ENCODE measurements around the gene ARHGAP45. TPM values are rescaled to one million over a fixed set of nuclear protein-coding genes. Genes with fewer than 3 reads are reported as not detected.
A peak's percentile ranks its signal among the peaks of the same experiment; 100 is the strongest.

The ARHGAP45 gene
- total RNA-seq, 4 donors from 2014 or later: 17.8 to 28.3 (median 21.2) TPM

- H3K4me3 ChIP-seq: no peak overlapping the region
- 57% methylated on average over 23 of the region's 37 CpGs for WGBS
- DNase-seq (ENCODE audit: extremely low spot score): no peak
- peaks cover 20 to 46% (median 35%) of the 10 kb centered on the region in 4 donors for H3K4me1 ChIP-seq
- peaks cover 7 to 42% (median 28%) of the 10 kb centered on the region in 4 donors for H3K27me3 ChIP-seq
- peaks cover 0 to 6% (median 0%) of the 10 kb centered on the region in 4 donors for H3K36me3 ChIP-seq
- TF ChIP-seq, protein P1, sequence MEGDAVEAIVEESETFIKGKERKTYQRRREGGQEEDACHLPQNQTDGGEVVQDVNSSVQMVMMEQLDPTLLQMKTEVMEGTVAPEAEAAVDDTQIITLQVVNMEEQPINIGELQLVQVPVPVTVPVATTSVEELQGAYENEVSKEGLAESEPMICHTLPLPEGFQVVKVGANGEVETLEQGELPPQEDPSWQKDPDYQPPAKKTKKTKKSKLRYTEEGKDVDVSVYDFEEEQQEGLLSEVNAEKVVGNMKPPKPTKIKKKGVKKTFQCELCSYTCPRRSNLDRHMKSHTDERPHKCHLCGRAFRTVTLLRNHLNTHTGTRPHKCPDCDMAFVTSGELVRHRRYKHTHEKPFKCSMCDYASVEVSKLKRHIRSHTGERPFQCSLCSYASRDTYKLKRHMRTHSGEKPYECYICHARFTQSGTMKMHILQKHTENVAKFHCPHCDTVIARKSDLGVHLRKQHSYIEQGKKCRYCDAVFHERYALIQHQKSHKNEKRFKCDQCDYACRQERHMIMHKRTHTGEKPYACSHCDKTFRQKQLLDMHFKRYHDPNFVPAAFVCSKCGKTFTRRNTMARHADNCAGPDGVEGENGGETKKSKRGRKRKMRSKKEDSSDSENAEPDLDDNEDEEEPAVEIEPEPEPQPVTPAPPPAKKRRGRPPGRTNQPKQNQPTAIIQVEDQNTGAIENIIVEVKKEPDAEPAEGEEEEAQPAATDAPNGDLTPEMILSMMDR (IDR thresholded peaks at IDR 0.05): no peak
- TF ChIP-seq POLR2A (IDR thresholded peaks at IDR 0.05; ENCODE audit: low read depth): no peak
- no peak for TF ChIP-seq POLR2AphosphoS5 (IDR thresholded peaks at IDR 0.05)
- TF ChIP-seq EP300 (IDR thresholded peaks at IDR 0.05): no peak
- H3K27ac ChIP-seq (replicated peaks in 1 of 4): no peak overlapping the region
- intact Hi-C loops (cut with DNase I): no loop called here
- peaks cover 0 to 17% (median 13%) of the 10 kb centered on the region in 4 donors for H3K9me3 ChIP-seq
Measured at GRCh38 chr19:1063030-1063908, 3.7 kb upstream of the ARHGAP45 start.

GRCh38 chr19:1063909-1064660 lies 2.9 kb upstream of the ARHGAP45 start:
- no peak for TF ChIP-seq EP300 (IDR thresholded peaks at IDR 0.05)
- TF ChIP-seq, protein P1 (IDR thresholded peaks at IDR 0.05): no peak
- TF ChIP-seq POLR2A (IDR thresholded peaks at IDR 0.05; ENCODE audit: low read depth): no peak
- no peak for TF ChIP-seq POLR2AphosphoS5 (IDR thresholded peaks at IDR 0.05)
- peaks cover 0 to 8% (median 5%) of the 10 kb centered on the region in 4 donors for H3K9me3 ChIP-seq
- H3K4me3 ChIP-seq: no peak overlapping the region
- peaks cover 20 to 49% (median 35%) of the 10 kb centered on the region in 4 donors for H3K4me1 ChIP-seq
- intact Hi-C loops (cut with DNase I): no loop called here
- WGBS: 67% methylated on average over 33 of the region's 37 CpGs
- H3K36me3 ChIP-seq: no peaks in the 10 kb centered on the region
- peaks cover 7 to 50% (median 35%) of the 10 kb centered on the region in 4 donors for H3K27me3 ChIP-seq
- DNase-seq (ENCODE audit: extremely low spot score): no peak
- H3K27ac ChIP-seq (replicated peaks in 1 of 4): no peak overlapping the region

DNA sequence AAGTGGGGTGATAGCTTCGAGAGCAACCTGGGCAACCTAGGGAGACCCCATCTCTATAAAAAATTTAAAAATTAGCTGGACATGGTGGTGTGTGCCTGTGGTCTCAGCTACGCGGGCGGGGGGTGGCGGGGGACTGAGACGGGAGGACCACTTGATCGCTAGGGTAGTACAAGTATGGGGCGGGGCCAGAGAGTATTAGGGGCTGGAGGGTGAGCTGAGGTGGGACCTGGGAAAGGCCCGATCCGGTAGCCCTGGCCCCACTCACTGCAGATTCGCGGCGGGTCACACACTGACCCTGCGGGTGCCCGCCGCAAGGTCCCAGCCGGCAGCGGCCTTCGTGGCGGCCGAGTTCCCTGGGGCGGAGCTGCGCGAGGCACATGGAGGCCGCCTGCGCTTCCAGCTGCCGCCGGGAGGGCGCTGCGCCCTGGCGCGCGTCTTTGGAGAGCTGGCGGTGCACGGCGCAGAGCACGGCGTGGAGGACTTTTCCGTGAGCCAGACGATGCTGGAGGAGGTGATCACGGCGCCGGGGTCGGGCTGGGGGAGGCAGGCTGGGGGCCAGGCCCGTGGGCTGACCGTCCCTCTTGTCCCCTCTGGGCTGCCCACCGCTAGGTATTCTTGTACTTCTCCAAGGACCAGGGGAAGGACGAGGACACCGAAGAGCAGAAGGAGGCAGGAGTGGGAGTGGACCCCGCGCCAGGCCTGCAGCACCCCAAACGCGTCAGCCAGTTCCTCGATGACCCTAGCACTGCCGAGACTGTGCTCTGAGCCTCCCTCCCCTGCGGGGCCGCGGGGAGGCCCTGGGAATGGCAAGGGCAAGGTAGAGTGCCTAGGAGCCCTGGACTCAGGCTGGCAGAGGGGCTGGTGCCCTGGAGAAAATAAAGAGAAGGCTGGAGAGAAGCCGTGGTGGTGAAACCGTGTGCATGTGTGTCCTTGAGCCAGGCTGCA lies 2.0 kb upstream of the ARHGAP45 start:
- WGBS: 13% methylated on average over 22 of the region's 60 CpGs
- H3K4me1 ChIP-seq: peaks cover 22 to 55% (median 43%) of the 10 kb centered on the region in 4 donors
- H3K4me3 ChIP-seq: peak overlapping the region in 2 of 4 donors; percentile 12 to 33
- DNase-seq (ENCODE audit: extremely low spot score): no peak
- intact Hi-C loops (cut with DNase I): no loop called here
- peaks cover 0 to under 1% (median 0%) of the 10 kb centered on the region in 4 donors for H3K9me3 ChIP-seq
- no peaks in the 10 kb centered on the region for H3K36me3 ChIP-seq
- H3K27me3 ChIP-seq: peaks cover 11 to 59% (median 39%) of the 10 kb centered on the region in 4 donors
- peak in 1 of 2 donors; percentile 37 for TF ChIP-seq POLR2AphosphoS5 (IDR thresholded peaks at IDR 0.05)
- TF ChIP-seq, protein P1 (IDR thresholded peaks at IDR 0.05): peak; percentile 60 to 90 (median 60)
- TF ChIP-seq EP300 (IDR thresholded peaks at IDR 0.05): no peak
- TF ChIP-seq POLR2A (IDR thresholded peaks at IDR 0.05; ENCODE audit: low read depth): no peak
- no peak overlapping the region for H3K27ac ChIP-seq (replicated peaks in 1 of 4)

DNA sequence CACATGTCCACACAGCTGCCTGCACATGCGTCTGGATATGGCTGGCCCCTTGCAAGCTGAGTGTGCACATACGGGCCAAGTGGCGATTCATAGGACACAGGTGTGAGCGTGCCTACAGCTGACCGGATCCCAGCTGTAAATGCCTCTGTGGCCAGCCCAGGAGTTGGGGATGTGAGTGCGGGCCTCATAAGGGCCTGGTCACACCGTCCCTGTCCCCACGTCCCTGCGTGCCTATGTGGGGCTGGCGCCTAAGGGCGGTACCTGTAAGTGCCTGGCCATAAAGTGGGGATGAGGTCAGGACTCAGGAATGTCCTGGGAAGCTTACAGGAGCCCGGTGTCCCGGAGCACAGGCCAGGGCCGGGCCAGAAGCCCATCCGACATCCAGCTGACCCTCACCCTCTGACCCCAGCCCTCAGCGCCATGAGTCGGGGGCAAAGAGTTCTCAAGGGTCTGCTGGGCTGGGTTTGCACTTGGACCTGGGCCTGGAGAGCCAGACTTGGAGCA lies 1.3 kb upstream of the ARHGAP45 start:
- TF ChIP-seq POLR2AphosphoS5 (IDR thresholded peaks at IDR 0.05) (no peak), POLR2A (IDR thresholded peaks at IDR 0.05; ENCODE audit: low read depth) (no peak), EP300 (IDR thresholded peaks at IDR 0.05) (no peak)
- TF ChIP-seq, protein P1 (IDR thresholded peaks at IDR 0.05): no peak
- H3K27ac ChIP-seq (replicated peaks in 1 of 4): no peak overlapping the region
- intact Hi-C loops (cut with DNase I): no loop called here
- H3K4me1 ChIP-seq: peaks cover 22 to 57% (median 46%) of the 10 kb centered on the region in 4 donors
- H3K36me3 ChIP-seq: no peaks in the 10 kb centered on the region
- WGBS: 53% methylated on average over 6 of the region's 17 CpGs
- no peak for DNase-seq (ENCODE audit: extremely low spot score)
- no peak overlapping the region for H3K4me3 ChIP-seq
- no peaks in the 10 kb centered on the region for H3K9me3 ChIP-seq
- H3K27me3 ChIP-seq: peaks cover 11 to 66% (median 44%) of the 10 kb centered on the region in 4 donors
